ENCODE results near the gene LDLRAD3. TPM values are rescaled to one million over a fixed set of nuclear protein-coding genes. Genes with fewer than 3 reads are reported as not detected.

The LDLRAD3 gene
- total RNA-seq, 1 experiment from 2014 or later: 12.1 TPM

DNA sequence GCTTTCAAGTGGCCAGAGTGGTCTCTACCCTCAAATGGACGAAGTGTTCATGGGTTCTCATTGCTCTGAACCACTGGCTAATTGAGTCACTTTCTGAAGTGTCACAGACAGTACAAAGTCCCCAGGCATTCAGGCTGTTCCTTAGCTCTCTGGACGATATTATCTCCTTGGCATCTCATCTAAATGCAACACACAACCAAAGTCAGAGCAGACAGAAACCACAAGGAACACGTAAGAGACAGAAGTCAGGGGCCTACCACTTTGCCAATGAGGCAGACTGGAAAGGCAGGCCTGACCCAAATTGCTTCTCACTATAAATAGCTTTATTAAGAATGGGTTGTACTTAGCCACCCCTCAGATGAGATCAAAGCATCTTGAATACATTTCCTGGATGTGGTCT is 29.0 kb upstream of the LDLRAD3 start:
- Histone ChIP-seq H3K56ac (ENCODE audit: insufficient read length, low read depth, low read length) (no peak overlapping the region), H2BK12ac (ENCODE audit: insufficient read length, low read depth, low read length) (no peak overlapping the region), H3K4me2 (ENCODE audit: insufficient read depth, insufficient read length, low read length) (no peak overlapping the region)

More for the DNA sequence above, 29.0 kb upstream of the LDLRAD3 start:
- Histone ChIP-seq H4K91ac (ENCODE audit: insufficient read length, low read depth, low read length) (no peak overlapping the region), H2BK5ac (ENCODE audit: insufficient read length, low read length) (no peak overlapping the region), H3T11ph (ENCODE audit: low read length) (no peak overlapping the region), H3K27ac (ENCODE audit: insufficient read length, low read depth, low read length) (no peak overlapping the region), H4K8ac (replicated peaks; ENCODE audit: insufficient read length, low read depth, low read length) (no peak overlapping the region), H3K27me3 (ENCODE audit: insufficient read depth, low read length) (no peaks in the 10 kb centered on the region), H3K79me1 (ENCODE audit: insufficient read depth, low read depth, low read length, poor library complexity, severe bottlenecking) (no peaks in the 10 kb centered on the region), H2AFZ (ENCODE audit: low read length) (no peak overlapping the region), H3K18ac (ENCODE audit: insufficient read length, low read depth, low read length) (no peak overlapping the region), H3K4me1 (ENCODE audit: insufficient read depth, low read length) (peaks cover 8% of the 10 kb centered on the region; the same call in 1 of the 2 replicates), H2AK5ac (ENCODE audit: insufficient read length, low read length) (no peak overlapping the region), H3K79me2 (ENCODE audit: insufficient read depth, low read length) (no peaks in the 10 kb centered on the region), H3K14ac (ENCODE audit: insufficient read depth, low read length) (no peak overlapping the region), H4K20me1 (ENCODE audit: control insufficient read depth, insufficient read depth, insufficient read length) (no peaks in the 10 kb centered on the region), H3K23ac (ENCODE audit: insufficient read length, low read depth, low read length) (no peak overlapping the region), H2BK120ac (ENCODE audit: low read depth, low read length, poor library complexity, severe bottlenecking) (no peak overlapping the region), H3K4ac (ENCODE audit: low read depth, low read length) (no peak overlapping the region), H3K9me3 (ENCODE audit: control insufficient read depth, low read depth, low read length) (no peaks in the 10 kb centered on the region), H3K9ac (ENCODE audit: extremely low read depth, insufficient read length, low read length) (no peak overlapping the region), H2BK15ac (ENCODE audit: low read depth, low read length) (no peak overlapping the region), H4K5ac (ENCODE audit: insufficient read length, low read depth, low read length) (no peak overlapping the region), H2BK20ac (ENCODE audit: low read depth, low read length, poor library complexity, severe bottlenecking) (no peak overlapping the region), H3K23me2 (ENCODE audit: insufficient read length, low read depth, low read length, poor library complexity, severe bottlenecking) (no peaks in the 10 kb centered on the region)
- WGBS (ENCODE audit: extremely low coverage, insufficient read length, low lambda C conversion rate): no CpG with 5 or more reads among the region's 3 CpGs
- Mint-ChIP-seq H3K27ac (no peak overlapping the region), H3K36me3 (ENCODE audit: insufficient read depth in 1 of 3, low read depth in 3 of 3) (no peaks in the 10 kb centered on the region), H3K4me1 (peaks cover 18 to 21% of the 10 kb centered on the region in 2 experiments), H3K9me3 (no peaks in the 10 kb centered on the region), H3K27me3 (ENCODE audit: low read depth) (peaks cover 6% of the 10 kb centered on the region), H3K4me3 (no peak overlapping the region)
- no peak for DNase-seq
- TF ChIP-seq, protein P1, sequence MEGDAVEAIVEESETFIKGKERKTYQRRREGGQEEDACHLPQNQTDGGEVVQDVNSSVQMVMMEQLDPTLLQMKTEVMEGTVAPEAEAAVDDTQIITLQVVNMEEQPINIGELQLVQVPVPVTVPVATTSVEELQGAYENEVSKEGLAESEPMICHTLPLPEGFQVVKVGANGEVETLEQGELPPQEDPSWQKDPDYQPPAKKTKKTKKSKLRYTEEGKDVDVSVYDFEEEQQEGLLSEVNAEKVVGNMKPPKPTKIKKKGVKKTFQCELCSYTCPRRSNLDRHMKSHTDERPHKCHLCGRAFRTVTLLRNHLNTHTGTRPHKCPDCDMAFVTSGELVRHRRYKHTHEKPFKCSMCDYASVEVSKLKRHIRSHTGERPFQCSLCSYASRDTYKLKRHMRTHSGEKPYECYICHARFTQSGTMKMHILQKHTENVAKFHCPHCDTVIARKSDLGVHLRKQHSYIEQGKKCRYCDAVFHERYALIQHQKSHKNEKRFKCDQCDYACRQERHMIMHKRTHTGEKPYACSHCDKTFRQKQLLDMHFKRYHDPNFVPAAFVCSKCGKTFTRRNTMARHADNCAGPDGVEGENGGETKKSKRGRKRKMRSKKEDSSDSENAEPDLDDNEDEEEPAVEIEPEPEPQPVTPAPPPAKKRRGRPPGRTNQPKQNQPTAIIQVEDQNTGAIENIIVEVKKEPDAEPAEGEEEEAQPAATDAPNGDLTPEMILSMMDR (conservative IDR thresholded peaks at IDR 0.05): no peak
